Peyer's patch (tissue), 4 donors: ENCODE measurements around the gene AHR.

Source experiments
- POLR2A ChIP-seq, 2 donors: fragments of 450-650 bp; IDR thresholded peaks; one replicate each; pipeline ENCODE4 v1.5.1; 2017; ENCODE audit warnings: antibody characterized with exemption in 2 of 2, mild to moderate bottlenecking in 2 of 2, moderate library complexity in 2 of 2
- TF ChIP-seq, protein P1 (sequence below), 6 experiments: fragments of 450-650 bp in 4 of 6; fragments of 200-600 bp in 2 of 6; sonication (generic) in 1 of 6; IDR thresholded peaks; one replicate each; pipeline ENCODE4 v1.5.1; 2017 to 2019; ENCODE audit warnings: antibody characterized with exemption in 6 of 6, mild to moderate bottlenecking in 3 of 6, moderate library complexity in 1 of 6

DNA sequence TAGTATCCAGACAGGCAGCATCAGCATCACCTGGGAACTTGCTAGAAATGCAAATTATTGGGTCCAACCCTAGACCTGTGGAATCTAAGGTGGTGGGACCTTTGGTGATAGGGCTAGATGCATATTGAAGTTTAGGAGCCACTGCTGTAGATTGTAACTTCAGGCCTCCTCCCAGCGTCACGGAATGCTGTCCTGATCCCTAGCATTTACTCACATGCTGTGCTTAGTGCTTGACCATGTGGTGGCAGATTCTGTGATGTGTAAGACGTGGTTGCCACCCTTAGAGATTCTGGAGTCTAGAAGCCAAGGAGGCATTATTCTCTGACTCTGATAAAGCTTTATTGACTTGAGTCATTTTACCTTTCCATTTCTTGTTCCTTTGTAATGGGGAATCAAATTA is 13.5 kb downstream of the AHR start:
- TF ChIP-seq, protein P1, sequence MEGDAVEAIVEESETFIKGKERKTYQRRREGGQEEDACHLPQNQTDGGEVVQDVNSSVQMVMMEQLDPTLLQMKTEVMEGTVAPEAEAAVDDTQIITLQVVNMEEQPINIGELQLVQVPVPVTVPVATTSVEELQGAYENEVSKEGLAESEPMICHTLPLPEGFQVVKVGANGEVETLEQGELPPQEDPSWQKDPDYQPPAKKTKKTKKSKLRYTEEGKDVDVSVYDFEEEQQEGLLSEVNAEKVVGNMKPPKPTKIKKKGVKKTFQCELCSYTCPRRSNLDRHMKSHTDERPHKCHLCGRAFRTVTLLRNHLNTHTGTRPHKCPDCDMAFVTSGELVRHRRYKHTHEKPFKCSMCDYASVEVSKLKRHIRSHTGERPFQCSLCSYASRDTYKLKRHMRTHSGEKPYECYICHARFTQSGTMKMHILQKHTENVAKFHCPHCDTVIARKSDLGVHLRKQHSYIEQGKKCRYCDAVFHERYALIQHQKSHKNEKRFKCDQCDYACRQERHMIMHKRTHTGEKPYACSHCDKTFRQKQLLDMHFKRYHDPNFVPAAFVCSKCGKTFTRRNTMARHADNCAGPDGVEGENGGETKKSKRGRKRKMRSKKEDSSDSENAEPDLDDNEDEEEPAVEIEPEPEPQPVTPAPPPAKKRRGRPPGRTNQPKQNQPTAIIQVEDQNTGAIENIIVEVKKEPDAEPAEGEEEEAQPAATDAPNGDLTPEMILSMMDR (IDR thresholded peaks at IDR 0.05): no peak
- no peak for TF ChIP-seq POLR2A (IDR thresholded peaks at IDR 0.05)
